HG02852 (cell line): Measurements from ENCODE around the gene TNS3.

Source experiments
- ATAC-seq: cut with Tn5 transposase; IDR thresholded peaks from one replicate; pipeline ENCODE4 v1.9.1; 2021; ENCODE audit warnings: mild to moderate bottlenecking, moderate library complexity; ENCODE audit not compliant: unreplicated experiment

Gene TNS3

GRCh38 chr7:47393406-47393805 is 188.5 kb downstream of the TNS3 start:
- no peak for ATAC-seq

GRCh38 chr7:47392241-47392759 is 189.6 kb downstream of the TNS3 start:
- no peak for ATAC-seq

- ATAC-seq, result no peak
These were observed 190.2 kb downstream of the TNS3 start for GRCh38 chr7:47391726-47392125.

DNA sequence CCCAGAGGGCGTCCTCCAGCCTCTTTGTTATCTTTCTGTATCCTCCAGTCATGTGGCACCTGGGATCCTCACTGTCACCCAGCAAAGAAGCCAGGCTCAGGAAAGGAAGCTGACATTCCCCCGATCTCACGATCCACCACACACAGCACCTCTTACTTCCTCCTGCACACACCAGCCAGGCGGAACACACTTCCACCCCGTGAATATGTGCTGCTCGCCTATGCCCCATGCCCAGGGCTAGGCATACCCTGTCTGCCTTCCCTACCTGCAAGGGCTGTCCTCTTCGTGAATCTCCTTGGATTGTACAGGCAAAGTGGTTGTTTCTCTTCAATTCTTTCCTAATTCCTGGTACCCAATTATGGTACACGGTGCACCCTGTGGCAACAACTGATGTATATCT is 191.0 kb downstream of the TNS3 start:
- no peak for ATAC-seq

GRCh38 chr7:47389923-47390630 is 191.8 kb downstream of the TNS3 start:
- no peak for ATAC-seq

GRCh38 chr7:47389171-47389922 is 192.6 kb downstream of the TNS3 start:
- ATAC-seq, result no peak

DNA sequence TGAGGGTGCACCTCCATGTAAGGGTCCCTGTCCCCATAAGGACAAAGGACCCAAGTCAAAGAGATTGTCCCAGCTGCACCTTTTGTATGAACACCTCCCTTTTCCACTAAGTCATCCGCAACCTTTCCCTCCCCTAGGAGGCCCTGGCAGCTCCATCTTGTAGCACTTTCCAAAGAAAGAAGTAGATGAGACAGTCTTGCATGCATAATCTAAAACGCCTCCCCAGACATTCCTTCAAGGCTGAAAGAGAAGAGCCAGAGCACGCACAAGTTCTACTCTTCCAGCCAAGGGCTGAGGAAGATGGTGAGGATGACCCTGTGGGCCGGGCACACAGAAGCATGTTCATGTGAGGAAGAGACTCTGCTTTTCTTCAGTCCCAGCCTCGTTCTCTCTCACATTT is 194.4 kb downstream of the TNS3 start:
- no peak for ATAC-seq

DNA sequence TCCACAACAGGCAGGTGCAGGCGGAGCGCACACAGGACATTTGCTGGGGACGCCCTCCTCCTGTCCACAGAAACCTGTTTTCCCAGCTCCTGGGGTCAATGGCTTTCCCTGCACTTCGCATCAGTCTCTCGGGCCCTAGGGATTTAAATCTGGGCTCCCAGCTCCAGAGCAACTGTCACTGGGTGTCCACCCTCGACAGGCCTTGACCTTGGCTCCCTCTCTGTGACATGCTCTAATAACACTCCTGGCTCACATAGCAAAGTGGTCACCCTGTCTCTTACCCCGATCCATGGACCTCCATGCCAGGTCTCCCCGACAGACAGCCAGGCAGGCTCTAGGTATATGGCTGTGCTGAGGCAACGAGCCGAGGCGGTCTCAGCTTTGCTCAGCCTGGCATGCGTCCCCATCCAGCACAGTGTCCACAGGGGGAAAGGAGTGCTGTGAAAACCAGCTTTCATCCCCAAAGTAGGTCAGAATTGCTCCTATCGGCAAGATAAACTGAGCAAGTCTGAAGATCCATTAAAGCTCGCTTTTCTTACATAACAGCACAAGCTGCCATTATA is 195.6 kb downstream of the TNS3 start:
- ATAC-seq, result no peak

- no peak for ATAC-seq
These were observed 196.3 kb downstream of the TNS3 start for GRCh38 chr7:47385536-47386125.

GRCh38 chr7:47384755-47385535 is 197.0 kb downstream of the TNS3 start:
- ATAC-seq, result no peak

DNA sequence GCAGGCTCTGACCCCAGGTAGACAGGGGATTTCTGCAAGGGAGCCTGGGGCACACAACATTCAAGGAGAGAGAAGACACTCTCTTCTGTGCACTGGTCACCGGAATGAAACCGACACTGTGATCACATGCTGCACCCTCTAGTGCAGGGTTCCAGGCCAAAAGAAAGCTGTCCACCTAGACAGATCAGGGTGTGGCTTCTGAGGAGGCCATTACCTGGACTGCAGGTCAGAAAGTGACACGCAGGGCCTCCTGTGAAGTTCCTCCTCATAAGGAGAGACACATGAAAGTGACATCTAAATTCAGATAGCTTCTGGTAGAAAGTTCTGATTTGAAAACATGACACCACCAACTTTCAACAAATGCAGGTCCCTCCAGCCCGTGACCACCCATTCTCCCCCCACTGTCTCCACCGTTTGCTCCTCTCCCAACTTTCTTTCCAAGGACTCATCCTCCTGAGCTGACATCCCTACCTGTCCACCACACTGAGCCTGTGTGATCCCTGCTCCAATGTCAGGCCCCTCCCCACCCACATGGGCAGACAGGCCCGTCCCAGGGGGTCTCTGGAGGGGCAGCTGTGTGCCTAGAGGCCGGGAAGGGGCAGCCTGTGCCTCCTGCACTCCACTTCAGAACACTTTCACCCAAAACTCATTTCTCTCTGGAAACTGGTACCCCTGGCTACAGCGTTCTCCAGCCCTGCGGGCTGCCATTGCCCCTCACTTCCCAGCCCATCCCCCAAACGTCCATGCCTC is 198.0 kb downstream of the TNS3 start:
- no peak for ATAC-seq

DNA sequence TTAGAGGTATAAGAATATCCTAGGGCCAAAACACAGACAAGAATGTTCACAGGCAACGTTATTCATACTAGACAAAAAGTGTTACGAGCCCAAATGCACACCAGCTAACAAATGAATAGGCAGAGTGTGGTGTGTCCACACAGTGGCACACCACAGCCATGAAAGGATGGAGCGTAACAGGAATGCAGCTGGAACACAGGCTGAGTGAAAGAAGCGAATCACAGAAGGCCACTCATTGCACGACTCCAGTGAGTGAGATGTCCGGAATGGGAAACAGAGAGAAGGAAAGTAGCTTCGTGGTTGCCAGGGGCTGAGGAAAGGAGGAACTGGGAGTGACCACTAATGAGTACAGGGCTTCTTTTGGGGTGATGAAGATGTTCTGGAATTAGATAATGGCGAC is 198.8 kb downstream of the TNS3 start:
- ATAC-seq, result no peak

GRCh38 chr7:47382200-47382599 is 199.7 kb downstream of the TNS3 start:
- no peak for ATAC-seq

GRCh38 chr7:47381134-47381495 is 200.8 kb downstream of the TNS3 start:
- no peak for ATAC-seq

DNA sequence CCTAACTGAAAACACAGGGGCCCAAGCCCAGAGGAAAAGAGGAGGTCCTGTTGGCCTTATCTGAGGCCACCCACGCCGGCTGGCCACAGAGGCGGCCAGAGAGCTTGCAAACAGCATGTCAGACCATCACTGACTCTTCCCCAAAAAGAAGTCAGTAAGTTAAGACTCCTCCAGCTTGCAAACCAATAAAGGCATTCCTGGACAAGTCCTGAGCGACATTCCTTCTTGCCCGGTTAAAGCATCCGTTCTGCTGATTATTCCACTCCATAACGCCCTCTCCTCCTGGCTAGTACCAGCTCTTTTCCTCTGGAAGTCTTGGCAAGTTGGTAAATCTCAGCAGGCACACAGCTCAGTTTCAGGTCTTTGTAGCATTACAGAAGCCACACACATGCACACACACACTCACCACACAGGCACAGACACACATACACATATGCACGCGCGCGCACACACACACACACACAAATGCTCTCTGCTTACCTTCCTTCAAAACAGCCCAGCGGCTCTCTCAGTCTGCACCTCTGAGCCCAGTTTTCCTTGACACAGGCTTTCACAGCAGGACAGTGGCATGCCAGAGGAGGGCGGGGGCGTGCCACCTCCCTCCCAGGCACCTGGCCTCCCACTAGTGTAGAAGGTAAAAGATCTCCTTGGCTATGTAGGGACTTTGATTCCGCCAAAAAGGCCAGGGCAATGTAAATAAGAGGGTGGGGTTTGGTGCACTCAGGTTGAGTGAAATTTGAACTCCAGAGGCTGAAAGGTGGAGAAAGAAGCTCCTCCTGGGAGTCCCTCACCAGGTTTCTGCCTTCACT is 201.4 kb downstream of the TNS3 start:
- no peak for ATAC-seq

DNA sequence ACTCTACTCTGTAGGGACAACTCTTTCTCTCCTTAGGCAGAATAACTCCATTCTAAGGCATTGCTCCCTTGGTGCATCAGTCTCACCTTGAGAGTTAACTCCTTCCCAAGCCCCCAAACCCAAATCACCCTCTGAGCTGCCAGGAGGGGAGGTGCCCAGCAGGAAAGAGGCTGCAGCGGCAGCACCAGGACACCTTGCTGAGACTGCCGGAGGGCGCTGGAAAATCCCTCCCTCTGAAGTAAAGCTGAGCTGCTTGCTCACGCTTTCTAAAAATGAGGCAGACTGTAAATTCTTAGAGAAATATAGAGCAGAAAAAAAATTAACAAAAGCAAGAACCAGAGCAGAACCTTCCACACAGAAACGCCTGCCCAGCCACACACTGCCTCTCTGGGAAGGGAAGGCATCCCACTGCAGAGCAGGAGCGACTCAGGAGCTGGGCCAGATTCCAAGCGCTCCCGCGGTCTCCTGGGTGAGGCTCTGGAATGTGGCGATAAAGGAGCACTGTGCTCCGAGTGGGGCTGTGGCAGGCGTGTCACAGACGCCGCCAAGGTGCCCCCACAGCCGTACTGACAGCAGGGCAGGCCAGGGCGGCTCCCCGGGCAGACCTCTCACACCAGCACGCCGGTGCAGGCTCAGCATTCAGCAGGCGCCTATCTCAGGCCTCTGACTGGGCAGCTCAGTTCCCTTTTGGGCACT is 202.1 kb downstream of the TNS3 start:
- no peak for ATAC-seq

DNA sequence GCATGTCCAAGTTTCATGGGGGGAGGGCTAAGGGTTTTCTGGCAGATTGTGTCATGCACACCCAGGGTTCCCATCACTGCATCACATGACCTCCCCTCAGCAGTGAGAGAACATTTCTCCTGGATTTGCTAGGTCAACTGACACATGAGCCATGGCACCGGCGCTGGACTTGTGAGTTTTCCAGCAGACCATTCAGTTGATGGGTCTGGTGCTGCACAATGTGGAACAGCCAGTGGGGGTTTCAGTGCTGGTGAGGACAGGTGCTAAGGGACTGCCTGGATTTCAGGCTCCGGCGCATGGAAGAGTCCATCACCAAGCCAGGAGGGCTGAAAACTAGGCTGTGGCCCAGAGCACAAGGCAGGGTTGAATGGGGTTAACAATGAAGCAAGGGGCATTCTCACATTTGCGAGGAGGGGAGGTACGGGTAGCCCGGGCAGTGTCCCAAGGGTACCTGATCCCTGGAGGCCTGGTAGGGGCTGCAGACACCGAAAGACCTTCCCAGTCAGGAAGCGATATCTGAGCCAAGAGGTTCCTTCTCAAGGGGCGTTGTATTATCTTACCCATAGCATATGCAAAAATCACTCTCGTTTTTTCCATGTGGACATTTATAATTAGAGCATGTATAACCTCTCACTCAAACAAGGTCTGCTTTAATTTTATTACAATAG is 203.0 kb downstream of the TNS3 start:
- no peak for ATAC-seq

DNA sequence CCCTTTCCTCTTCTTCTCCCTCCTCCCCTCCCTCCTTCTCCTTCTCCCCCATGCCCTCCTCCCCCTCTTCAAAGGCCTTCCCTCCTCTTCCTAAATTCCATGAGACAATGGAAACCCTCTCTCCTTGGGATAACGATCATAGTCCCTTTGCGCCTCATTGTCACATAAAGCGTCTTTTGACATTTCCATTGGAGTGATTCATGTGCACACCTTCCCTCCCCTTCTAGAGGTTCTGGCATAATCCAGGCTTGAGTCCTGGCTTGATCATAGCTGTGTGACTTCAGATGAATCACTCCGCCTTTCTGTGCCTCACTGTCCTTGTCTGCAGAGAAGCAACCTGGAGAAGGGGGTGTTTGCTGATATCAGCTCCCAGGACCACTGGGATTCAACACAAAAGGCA is 204.2 kb downstream of the TNS3 start:
- ATAC-seq, result no peak
